Nephron progenitor cell (in vitro differentiated cells): ENCODE measurements around the gene IQCN.

Experiments used
- DNase-seq: peaks from one replicate; pipeline ENCODE4 v3.0.0; 2021
- H3K27ac Mint-ChIP-seq: 2 replicates; pipeline ENCODE4 v1.8.0; 2021; ENCODE audit warnings: mild to moderate bottlenecking, moderate library complexity, mixed read lengths
- H3K27me3 Mint-ChIP-seq: 2 replicates; pipeline ENCODE4 v1.8.0; 2021; ENCODE audit warnings: mild to moderate bottlenecking, low read depth, mixed read lengths; ENCODE audit not compliant: poor library complexity
- H3K36me3 Mint-ChIP-seq: 2 replicates; pipeline ENCODE4 v1.8.0; 2021; ENCODE audit warnings: low read depth, mixed read lengths
- H3K4me1 Mint-ChIP-seq: 2 replicates; pipeline ENCODE4 v1.8.0; 2021; ENCODE audit warnings: mixed read lengths
- H3K4me3 Mint-ChIP-seq: 2 replicates; pipeline ENCODE4 v1.8.0; 2021; ENCODE audit warnings: mild to moderate bottlenecking, moderate library complexity, mixed read lengths
- H3K9me3 Mint-ChIP-seq: 2 replicates; pipeline ENCODE4 v1.8.0; 2021; ENCODE audit warnings: mild to moderate bottlenecking, moderate library complexity, mixed read lengths
- TF ChIP-seq, protein P1 (sequence below): fragments of 200-600 bp; sonication (generic); IDR thresholded peaks from 2 replicates; pipeline ENCODE4 v1.5.0; 2021; ENCODE audit warnings: antibody characterized with exemption

Gene IQCN

DNA sequence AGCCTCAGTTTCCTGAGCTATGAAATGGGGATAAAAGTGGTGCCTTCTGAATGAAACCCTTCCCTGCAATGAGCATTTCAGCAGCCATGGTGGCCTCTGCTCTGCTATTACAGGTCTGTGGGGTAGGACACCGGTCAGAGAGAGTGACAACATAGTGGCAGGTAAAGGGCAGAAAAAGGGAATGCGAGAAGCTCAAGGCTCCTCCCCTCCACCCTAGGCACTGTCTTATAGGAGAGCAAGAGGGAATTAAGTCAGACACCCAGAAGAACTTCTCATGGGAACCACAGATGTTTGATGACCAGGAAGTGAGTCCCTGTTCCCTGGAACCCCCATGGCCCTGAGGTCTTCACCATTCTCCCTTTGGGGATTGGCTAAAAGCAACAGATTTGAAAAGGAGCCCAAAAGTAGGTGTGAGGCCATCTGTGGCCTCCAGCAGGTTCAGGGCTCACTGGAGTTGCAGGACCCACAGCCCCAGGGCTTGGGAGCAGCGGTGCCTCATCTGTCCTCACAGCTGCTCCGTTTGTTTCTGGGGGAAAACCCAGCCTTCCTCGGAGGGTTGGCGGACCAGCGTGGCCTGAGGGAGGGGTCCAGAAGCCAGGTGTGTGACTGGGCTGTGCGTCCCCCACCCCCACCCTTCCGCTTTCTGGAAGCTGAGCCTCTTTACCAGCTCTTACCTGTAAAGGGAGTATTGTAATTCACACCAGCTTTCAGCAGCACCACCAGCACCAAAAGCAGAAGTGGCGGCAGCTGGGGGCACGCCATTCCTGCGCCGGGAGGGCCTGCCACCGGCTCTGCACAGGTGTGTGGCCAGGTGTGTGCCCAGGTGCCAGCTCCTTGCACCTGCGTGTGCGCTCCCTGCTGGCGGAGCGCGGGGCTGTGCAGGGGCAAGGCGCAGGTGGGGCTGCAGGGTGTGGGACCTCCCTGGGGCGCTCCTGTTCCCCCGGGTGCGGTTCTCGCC is 19.4 kb downstream of the IQCN start:
- DNase-seq = no peak
- Mint-ChIP-seq H3K27ac (no peak overlapping the region), H3K9me3 (no peaks in the 10 kb centered on the region), H3K27me3 (peaks cover 56% of the 10 kb centered on the region), H3K4me3 (no peak overlapping the region), H3K36me3 (no peaks in the 10 kb centered on the region), H3K4me1 (no peaks in the 10 kb centered on the region)
- TF ChIP-seq, protein P1, sequence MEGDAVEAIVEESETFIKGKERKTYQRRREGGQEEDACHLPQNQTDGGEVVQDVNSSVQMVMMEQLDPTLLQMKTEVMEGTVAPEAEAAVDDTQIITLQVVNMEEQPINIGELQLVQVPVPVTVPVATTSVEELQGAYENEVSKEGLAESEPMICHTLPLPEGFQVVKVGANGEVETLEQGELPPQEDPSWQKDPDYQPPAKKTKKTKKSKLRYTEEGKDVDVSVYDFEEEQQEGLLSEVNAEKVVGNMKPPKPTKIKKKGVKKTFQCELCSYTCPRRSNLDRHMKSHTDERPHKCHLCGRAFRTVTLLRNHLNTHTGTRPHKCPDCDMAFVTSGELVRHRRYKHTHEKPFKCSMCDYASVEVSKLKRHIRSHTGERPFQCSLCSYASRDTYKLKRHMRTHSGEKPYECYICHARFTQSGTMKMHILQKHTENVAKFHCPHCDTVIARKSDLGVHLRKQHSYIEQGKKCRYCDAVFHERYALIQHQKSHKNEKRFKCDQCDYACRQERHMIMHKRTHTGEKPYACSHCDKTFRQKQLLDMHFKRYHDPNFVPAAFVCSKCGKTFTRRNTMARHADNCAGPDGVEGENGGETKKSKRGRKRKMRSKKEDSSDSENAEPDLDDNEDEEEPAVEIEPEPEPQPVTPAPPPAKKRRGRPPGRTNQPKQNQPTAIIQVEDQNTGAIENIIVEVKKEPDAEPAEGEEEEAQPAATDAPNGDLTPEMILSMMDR = no peak

DNA sequence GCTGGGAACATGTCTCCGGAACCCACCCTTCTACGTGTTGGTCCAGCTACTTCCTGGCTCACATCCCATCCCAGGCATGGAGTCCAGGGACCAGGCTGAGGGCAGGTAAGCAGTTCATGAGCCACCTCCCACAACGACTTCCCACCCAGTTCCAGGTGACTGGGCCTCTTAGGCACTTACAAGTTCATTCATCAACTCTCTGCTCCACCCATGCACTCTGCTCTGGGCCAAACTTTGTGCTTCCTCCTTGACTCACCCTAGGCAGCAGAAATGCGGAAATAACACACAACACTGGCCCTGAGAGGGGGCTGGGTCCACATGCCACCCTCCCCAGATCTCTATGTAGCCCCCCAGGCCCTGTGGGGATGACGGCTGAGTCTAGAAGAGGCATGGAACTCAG is 20.5 kb downstream of the IQCN start:
- no peaks in the 10 kb centered on the region for H3K4me1 Mint-ChIP-seq
- no peak overlapping the region for H3K4me3 Mint-ChIP-seq
- H3K9me3 Mint-ChIP-seq = no peaks in the 10 kb centered on the region
- no peak for DNase-seq
- H3K27ac Mint-ChIP-seq = no peak overlapping the region
- H3K36me3 Mint-ChIP-seq = no peaks in the 10 kb centered on the region
- TF ChIP-seq, protein P1 = no peak
- H3K27me3 Mint-ChIP-seq = peaks cover 62% of the 10 kb centered on the region

DNA sequence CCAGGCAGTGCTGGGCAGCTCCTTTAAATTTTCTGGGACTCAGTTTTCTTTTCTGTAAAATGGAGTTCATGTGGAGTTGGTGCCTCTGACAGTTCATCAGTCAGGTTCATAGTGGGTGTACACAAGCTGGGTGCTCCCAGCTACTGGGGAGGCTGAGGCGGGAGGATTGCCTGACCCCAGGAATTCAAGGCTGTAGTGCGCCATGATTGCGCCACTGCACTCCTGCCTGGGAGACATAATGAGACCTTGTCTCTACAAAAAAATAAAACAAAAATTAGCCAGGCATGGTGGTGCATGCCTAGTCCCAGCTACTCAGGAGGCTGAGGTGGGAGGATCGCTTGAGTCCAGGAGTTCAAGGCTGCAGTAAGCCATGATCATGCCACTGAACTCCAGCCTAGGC is 21.1 kb downstream of the IQCN start:
- TF ChIP-seq, protein P1 = no peak
- H3K27me3 Mint-ChIP-seq = peaks cover 67% of the 10 kb centered on the region
- no peak overlapping the region for H3K27ac Mint-ChIP-seq
- peaks cover 3% of the 10 kb centered on the region for H3K4me1 Mint-ChIP-seq
- no peaks in the 10 kb centered on the region for H3K36me3 Mint-ChIP-seq
- no peaks in the 10 kb centered on the region for H3K9me3 Mint-ChIP-seq
- DNase-seq = no peak
- no peak overlapping the region for H3K4me3 Mint-ChIP-seq

DNA sequence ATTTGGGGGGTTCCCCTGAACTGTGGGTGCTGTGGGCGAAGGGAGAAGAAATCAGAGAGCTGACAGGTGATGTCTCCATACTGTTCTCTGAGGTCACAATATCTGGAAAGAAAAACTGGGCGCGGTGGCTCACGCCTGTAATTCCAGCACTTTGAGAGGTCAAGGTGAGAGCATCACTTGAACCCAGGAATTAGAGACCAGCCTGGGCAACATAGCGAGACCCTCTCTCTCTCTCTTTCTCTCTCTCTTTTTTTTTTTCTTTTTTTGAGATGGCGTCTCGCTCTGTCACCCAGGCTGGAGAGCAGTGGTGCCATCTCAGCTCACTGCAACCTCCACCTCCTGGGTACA is 21.9 kb downstream of the IQCN start:
- H3K9me3 Mint-ChIP-seq = no peaks in the 10 kb centered on the region
- H3K4me1 Mint-ChIP-seq = peaks cover 6% of the 10 kb centered on the region
- no peak overlapping the region for H3K27ac Mint-ChIP-seq

DNA sequence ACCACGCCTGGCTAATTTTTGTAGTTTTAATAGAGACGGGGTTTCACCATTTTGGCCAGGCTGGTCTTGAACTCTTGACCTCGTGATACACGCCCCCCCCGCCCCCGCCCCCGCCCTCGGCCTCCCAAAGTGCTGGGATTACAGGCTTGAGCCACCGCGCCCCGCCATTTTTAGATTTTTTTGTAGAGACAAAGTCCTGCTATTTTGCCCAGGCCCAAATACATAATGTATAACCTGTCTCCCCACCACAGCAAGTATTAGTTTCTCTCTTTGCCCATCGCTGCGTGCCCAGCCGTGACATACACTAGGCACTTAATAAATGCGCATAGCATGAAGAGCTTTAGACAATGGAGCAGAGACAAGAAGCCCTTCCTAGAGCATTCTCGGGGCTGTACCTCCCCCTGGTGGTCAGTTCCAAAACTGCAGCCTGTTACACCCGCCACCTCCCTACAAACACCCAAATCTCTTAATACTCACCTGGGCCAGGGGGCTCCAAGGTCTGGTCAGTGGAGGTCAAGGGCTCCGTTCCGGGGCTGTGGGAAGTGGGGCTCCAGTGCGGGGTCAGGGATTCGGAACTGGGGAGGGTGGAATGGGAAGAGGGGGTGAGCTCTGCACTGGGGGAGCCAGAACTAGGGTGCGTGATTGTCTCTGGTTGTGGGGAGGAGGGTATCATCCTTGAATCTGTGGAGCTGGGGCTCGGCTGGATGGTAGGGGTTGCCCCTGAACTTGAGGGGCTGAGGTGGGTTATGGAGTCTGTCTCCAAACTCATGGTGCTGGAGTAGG is 22.5 kb downstream of the IQCN start:
- H3K9me3 Mint-ChIP-seq = no peaks in the 10 kb centered on the region

More for the DNA sequence above, 21.9 kb downstream of the IQCN start:
- TF ChIP-seq, protein P1 = no peak
- H3K4me3 Mint-ChIP-seq = no peak overlapping the region
- peaks cover 69% of the 10 kb centered on the region for H3K27me3 Mint-ChIP-seq
- H3K36me3 Mint-ChIP-seq = no peaks in the 10 kb centered on the region
- DNase-seq = no peak

More for the DNA sequence above, 22.5 kb downstream of the IQCN start:
- Mint-ChIP-seq H3K36me3 (no peaks in the 10 kb centered on the region), H3K27me3 (peaks cover 67% of the 10 kb centered on the region), H3K27ac (no peak overlapping the region), H3K4me1 (peaks cover 6% of the 10 kb centered on the region), H3K4me3 (no peak overlapping the region)
- TF ChIP-seq, protein P1 = peak; percentile 85
- DNase-seq = peak; percentile 86
